ENCODE measurements around the gene C11orf52.

Gene C11orf52

GRCh38 chr11:111960916-111961315 is 42.2 kb downstream of the C11orf52 start:
- Histone ChIP-seq H3K4me3 (replicated peaks; ENCODE audit: low read depth, low read length) (no peak overlapping the region), H3K36me3 (ENCODE audit: control insufficient read depth, insufficient read depth, low read length) (no peaks in the 10 kb centered on the region), H3K27me3 (replicated peaks; ENCODE audit: control insufficient read depth, insufficient read depth, low read length) (no peaks in the 10 kb centered on the region)
- DNase-seq (ENCODE audit: extremely low read depth, insufficient read length) = no peak
- no peak for TF ChIP-seq CTCF (IDR thresholded peaks at IDR 0.05; ENCODE audit: insufficient read depth, low read length, poor library complexity, severe bottlenecking)

GRCh38 chr11:111961389-111962300 is 42.9 kb downstream of the C11orf52 start:
- Histone ChIP-seq H3K4me3 (replicated peaks; ENCODE audit: low read depth, low read length) (no peak overlapping the region), H3K36me3 (ENCODE audit: control insufficient read depth, insufficient read depth, low read length) (no peaks in the 10 kb centered on the region), H3K27me3 (replicated peaks; ENCODE audit: control insufficient read depth, insufficient read depth, low read length) (no peaks in the 10 kb centered on the region)
- TF ChIP-seq CTCF (IDR thresholded peaks at IDR 0.05; ENCODE audit: insufficient read depth, low read length, poor library complexity, severe bottlenecking) = no peak
- no peak for DNase-seq (ENCODE audit: extremely low read depth, insufficient read length)

GRCh38 chr11:111963931-111964340 is 45.2 kb downstream of the C11orf52 start:
- no peak for DNase-seq (ENCODE audit: extremely low read depth, insufficient read length)
- TF ChIP-seq CTCF (IDR thresholded peaks at IDR 0.05; ENCODE audit: insufficient read depth, low read length, poor library complexity, severe bottlenecking) = no peak
- no peaks in the 10 kb centered on the region for H3K36me3 ChIP-seq (ENCODE audit: control insufficient read depth, insufficient read depth, low read length)
- H3K27me3 ChIP-seq (replicated peaks; ENCODE audit: control insufficient read depth, insufficient read depth, low read length) = no peaks in the 10 kb centered on the region
- H3K4me3 ChIP-seq (replicated peaks; ENCODE audit: low read depth, low read length) = no peak overlapping the region

- DNase-seq (ENCODE audit: extremely low read depth, insufficient read length) = no peak
- H3K4me3 ChIP-seq (replicated peaks; ENCODE audit: low read depth, low read length) = no peak overlapping the region
- TF ChIP-seq CTCF (IDR thresholded peaks at IDR 0.05; ENCODE audit: insufficient read depth, low read length, poor library complexity, severe bottlenecking) = no peak
These were observed 48.0 kb downstream of the C11orf52 start for GRCh38 chr11:111966678-111967077.

GRCh38 chr11:111967649-111968048 is 48.9 kb downstream of the C11orf52 start:
- TF ChIP-seq CTCF (IDR thresholded peaks at IDR 0.05; ENCODE audit: insufficient read depth, low read length, poor library complexity, severe bottlenecking) = no peak
- no peak overlapping the region for H3K4me3 ChIP-seq (replicated peaks; ENCODE audit: low read depth, low read length)
- no peaks in the 10 kb centered on the region for H3K27me3 ChIP-seq (replicated peaks; ENCODE audit: control insufficient read depth, insufficient read depth, low read length)
- DNase-seq (ENCODE audit: extremely low read depth, insufficient read length) = no peak
- no peaks in the 10 kb centered on the region for H3K36me3 ChIP-seq (ENCODE audit: control insufficient read depth, insufficient read depth, low read length)

More at GRCh38 chr11:111966678-111967077, 48.0 kb downstream of the C11orf52 start:
- Histone ChIP-seq H3K27me3 (replicated peaks; ENCODE audit: control insufficient read depth, insufficient read depth, low read length) (no peaks in the 10 kb centered on the region), H3K36me3 (ENCODE audit: control insufficient read depth, insufficient read depth, low read length) (no peaks in the 10 kb centered on the region)
